Neural progenitor cell (in vitro differentiated cells): Measurements from ENCODE around the gene NINJ2. TPM values are rescaled to one million over a fixed set of nuclear protein-coding genes. Genes with fewer than 3 reads are reported as not detected.
A peak's percentile ranks its signal among the peaks of the same experiment; 100 is the strongest.

Experiments used
- DNase-seq: peaks from one replicate; pipeline ENCODE4 v3.0.0-alpha.2; 2016; ENCODE audit warnings: low spot score
- H2AFZ ChIP-seq: fragments of 200-600 bp; sonication (generic); replicated peaks from 2 replicates; pipeline ENCODE4 v1.6.1; 2016; ENCODE audit warnings: antibody characterized with exemption
- H3F3A ChIP-seq: fragments of 200-600 bp; sonication (generic); 2 replicates; pipeline ENCODE4 v1.6.1; 2016; ENCODE audit warnings: antibody characterized with exemption, low read depth
- H3K27ac ChIP-seq: fragments of 200-600 bp; sonication (generic); 2 replicates; pipeline ENCODE4 v1.5.1; 2016; ENCODE audit warnings: mild to moderate bottlenecking
- H3K27me3 ChIP-seq: fragments of 200-600 bp; sonication (generic); 2 replicates; pipeline ENCODE4 v1.6.1; 2016; ENCODE audit warnings: mild to moderate bottlenecking, moderate library complexity
- H3K36me3 ChIP-seq: fragments of 200-600 bp; sonication (generic); 2 replicates; pipeline ENCODE4 v1.5.1; 2016
- H3K4me1 ChIP-seq: fragments of 200-600 bp; sonication (generic); 2 replicates; pipeline ENCODE4 v1.6.1; 2016; ENCODE audit warnings: mixed run types
- H3K4me2 ChIP-seq: fragments of 200-600 bp; sonication (generic); 2 replicates; pipeline ENCODE4 v1.6.1; 2016
- H3K4me3 ChIP-seq: fragments of 200-600 bp; sonication (generic); 2 replicates; pipeline ENCODE4 v1.5.1; 2016
- H3K79me2 ChIP-seq: fragments of 200-600 bp; sonication (generic); 2 replicates; pipeline ENCODE4 v1.6.1; 2016; ENCODE audit warnings: low read depth
- H3K9ac ChIP-seq: fragments of 200-600 bp; sonication (generic); 2 replicates; pipeline ENCODE4 v1.6.1; 2016
- H3K9me3 ChIP-seq: fragments of 200-600 bp; sonication (generic); 2 replicates; pipeline ENCODE4 v1.5.1; 2016; ENCODE audit warnings: low read depth
- H4K20me1 ChIP-seq: fragments of 200-600 bp; sonication (generic); 2 replicates; pipeline ENCODE4 v1.6.1; 2016; ENCODE audit warnings: low read depth
- H3K27ac Mint-ChIP-seq: 3 replicates; pipeline ENCODE4 v1.8.0; 2021; ENCODE audit warnings: mixed read lengths
- H3K27me3 Mint-ChIP-seq: 2 replicates; pipeline ENCODE4 v1.8.0; 2022; ENCODE audit warnings: low read depth, mild to moderate bottlenecking, inconsistent platforms, moderate library complexity, mixed read lengths; ENCODE audit not compliant: insufficient read depth
- H3K36me3 Mint-ChIP-seq: 3 replicates; pipeline ENCODE4 v1.8.0; 2021; ENCODE audit warnings: mixed read lengths
- H3K4me1 Mint-ChIP-seq: 3 replicates; pipeline ENCODE4 v1.8.0; 2021; ENCODE audit warnings: mixed read lengths
- H3K4me3 Mint-ChIP-seq: 3 replicates; pipeline ENCODE4 v1.8.0; 2021; ENCODE audit warnings: mild to moderate bottlenecking, moderate library complexity, mixed read lengths
- H3K9me3 Mint-ChIP-seq: 3 replicates; pipeline ENCODE4 v1.8.0; 2020; ENCODE audit warnings: mixed read lengths
- CTCF ChIP-seq: fragments of 200-600 bp; sonication (generic); IDR thresholded peaks from 2 replicates; pipeline ENCODE4 v1.5.1; 2017; ENCODE audit warnings: antibody characterized with exemption, mild to moderate bottlenecking
- EZH2 ChIP-seq: fragments of 200-600 bp; sonication (generic); IDR thresholded peaks from 2 replicates; pipeline ENCODE4 v1.6.1; 2017; ENCODE audit warnings: antibody characterized with exemption, mild to moderate bottlenecking, moderate library complexity
- EZH2phosphoT487 ChIP-seq: fragments of 200-600 bp; sonication (generic); IDR thresholded peaks from 2 replicates; pipeline ENCODE4 v1.6.1; 2017; ENCODE audit warnings: antibody characterized with exemption
- total RNA-seq: library from RNA; depleted of rRNA; stranded (reverse); fragments of >200 nt; gene quantifications from 2 replicates; pipeline ENCODE4 v1.2.3, GENCODE V29; 2015; ENCODE audit warnings: low replicate concordance

The NINJ2 gene
- total RNA-seq, 1 donor from 2014 or later: not detected

DNA sequence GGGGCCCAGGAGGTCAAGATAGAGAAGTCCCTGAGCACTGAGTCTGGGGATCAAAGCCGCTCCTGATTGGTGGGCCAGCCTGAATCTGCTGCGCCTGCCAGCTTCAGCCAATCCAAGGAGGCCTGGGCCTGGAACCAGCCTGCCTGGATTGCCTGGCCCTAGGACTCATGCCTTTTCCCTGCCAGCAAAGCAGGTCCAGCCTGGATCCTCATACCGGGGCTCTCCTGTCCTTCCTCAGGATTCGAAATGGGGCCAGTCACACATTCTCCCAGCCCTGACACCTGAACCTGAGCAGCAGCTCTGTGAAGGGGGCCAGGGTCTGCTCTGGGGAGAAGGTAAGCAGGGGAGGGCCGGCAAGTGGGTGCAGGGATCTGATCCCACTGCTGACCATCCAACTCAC lies 81.9 kb downstream of the NINJ2 start:
- peaks cover 41% of the 10 kb centered on the region for H3K4me1 Mint-ChIP-seq
- H3K27me3 Mint-ChIP-seq: peaks cover 15% of the 10 kb centered on the region
- no peak overlapping the region for H2AFZ ChIP-seq
- H3K9ac ChIP-seq: no peak overlapping the region
- no peaks in the 10 kb centered on the region for H3K9me3 ChIP-seq
- H3K4me3 Mint-ChIP-seq: no peak overlapping the region
- H3K27me3 ChIP-seq: peaks cover 11% of the 10 kb centered on the region
- no peak overlapping the region for H3K4me2 ChIP-seq
- H3K36me3 Mint-ChIP-seq: no peaks in the 10 kb centered on the region
- no peaks in the 10 kb centered on the region for H4K20me1 ChIP-seq
- H3K27ac Mint-ChIP-seq: no peak overlapping the region
- no peaks in the 10 kb centered on the region for H3K9me3 Mint-ChIP-seq
- no peak for DNase-seq
- peaks cover 34% of the 10 kb centered on the region for H3K4me1 ChIP-seq
- H3F3A ChIP-seq: peaks cover 45% of the 10 kb centered on the region
- no peak overlapping the region for H3K27ac ChIP-seq
- no peaks in the 10 kb centered on the region for H3K79me2 ChIP-seq
- no peaks in the 10 kb centered on the region for H3K36me3 ChIP-seq
- no peak for TF ChIP-seq EZH2
- TF ChIP-seq CTCF: no peak
- no peak for TF ChIP-seq EZH2phosphoT487
- no peak overlapping the region for H3K4me3 ChIP-seq

DNA sequence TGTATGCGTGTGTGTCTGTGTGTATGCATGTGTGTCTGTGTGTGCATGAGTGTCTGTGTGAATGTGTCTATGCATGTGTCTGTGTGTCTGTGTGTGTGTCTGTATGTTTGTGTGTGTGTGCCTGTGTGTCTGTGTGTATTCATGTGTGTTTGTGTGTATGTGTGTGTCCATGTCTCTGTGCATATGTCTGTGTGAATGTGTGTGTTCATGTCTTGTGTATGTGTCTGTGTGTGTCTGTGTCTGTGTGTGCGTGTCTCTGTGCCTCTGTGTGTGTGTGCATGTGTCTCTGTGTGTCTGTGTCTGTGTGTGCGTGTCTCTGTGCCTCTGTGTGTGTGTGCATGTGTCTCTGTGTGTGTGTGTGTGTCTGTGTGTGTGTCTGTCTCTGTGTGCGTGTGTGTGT lies 82.4 kb downstream of the NINJ2 start:
- peak overlapping the region; percentile 38 for H3K27ac Mint-ChIP-seq

DNA sequence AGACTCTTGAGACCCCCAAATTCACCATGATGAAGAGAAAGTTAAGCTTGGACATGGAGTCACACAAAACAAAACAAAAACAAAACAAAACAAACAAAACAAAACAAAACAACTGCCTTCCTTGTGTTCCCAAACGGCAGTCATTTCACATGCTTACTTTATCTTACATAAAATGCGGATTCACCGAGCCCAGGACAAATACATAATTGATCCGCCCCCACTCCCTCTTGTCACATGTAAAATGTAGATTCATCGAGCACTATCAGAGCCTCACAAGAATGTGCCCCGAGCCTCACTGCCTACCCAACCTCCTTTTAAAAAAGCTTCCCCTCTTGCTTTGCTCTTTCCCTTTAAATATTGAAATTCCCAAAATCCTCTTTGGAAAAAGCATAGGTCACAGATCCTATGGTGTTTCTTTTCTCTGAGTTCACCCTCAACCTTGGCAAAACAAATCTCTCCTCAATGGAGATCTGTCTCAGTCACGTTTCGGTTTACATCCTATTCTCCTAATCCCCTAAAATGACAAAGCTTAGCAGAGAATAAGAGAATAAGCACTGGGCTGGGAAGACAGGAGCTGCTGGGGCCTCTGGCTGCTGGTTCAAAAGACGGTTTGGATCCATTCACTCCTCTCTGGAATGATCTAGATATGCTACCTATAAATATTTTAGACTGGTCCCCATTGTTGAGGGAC lies 83.7 kb downstream of the NINJ2 start:
- peaks cover 39% of the 10 kb centered on the region for H3K4me1 ChIP-seq
- H3K9ac ChIP-seq: no peak overlapping the region
- DNase-seq: peak; percentile 58
- H3F3A ChIP-seq: peaks cover 51% of the 10 kb centered on the region
- no peak overlapping the region for H2AFZ ChIP-seq
- H3K4me2 ChIP-seq: peak overlapping the region; percentile 63
- Mint-ChIP-seq H3K4me1 (peaks cover 44% of the 10 kb centered on the region), H3K27ac (peak overlapping the region; percentile 90), H3K36me3 (no peaks in the 10 kb centered on the region), H3K9me3 (peaks cover 2% of the 10 kb centered on the region), H3K27me3 (peaks cover 18% of the 10 kb centered on the region), H3K4me3 (peak overlapping the region; percentile 22)
- no peaks in the 10 kb centered on the region for H3K9me3 ChIP-seq
- H3K36me3 ChIP-seq: no peaks in the 10 kb centered on the region
- H3K4me3 ChIP-seq: peak overlapping the region; percentile 7
- peaks cover 12% of the 10 kb centered on the region for H3K27me3 ChIP-seq
- H3K79me2 ChIP-seq: no peaks in the 10 kb centered on the region
- H3K27ac ChIP-seq: peak overlapping the region; percentile 23
- H4K20me1 ChIP-seq: no peaks in the 10 kb centered on the region
- TF ChIP-seq EZH2phosphoT487 (no peak), EZH2 (no peak), CTCF (no peak)

More for the DNA sequence above, 82.4 kb downstream of the NINJ2 start:
- Histone ChIP-seq H3F3A (peaks cover 47% of the 10 kb centered on the region), H3K4me1 (peaks cover 38% of the 10 kb centered on the region), H3K4me3 (no peak overlapping the region), H3K4me2 (no peak overlapping the region), H3K9ac (no peak overlapping the region), H3K9me3 (no peaks in the 10 kb centered on the region), H3K27me3 (peaks cover 12% of the 10 kb centered on the region), H3K79me2 (no peaks in the 10 kb centered on the region), H2AFZ (no peak overlapping the region), H4K20me1 (no peaks in the 10 kb centered on the region), H3K36me3 (no peaks in the 10 kb centered on the region), H3K27ac (no peak overlapping the region)
- H3K36me3 Mint-ChIP-seq: no peaks in the 10 kb centered on the region
- peak overlapping the region; percentile 14 for H3K4me3 Mint-ChIP-seq
- DNase-seq: no peak
- peaks cover 41% of the 10 kb centered on the region for H3K4me1 Mint-ChIP-seq
- H3K9me3 Mint-ChIP-seq: no peaks in the 10 kb centered on the region
- peaks cover 15% of the 10 kb centered on the region for H3K27me3 Mint-ChIP-seq
- TF ChIP-seq EZH2phosphoT487 (no peak), EZH2 (no peak), CTCF (no peak)
